Erythroblast (primary cell): Measurements from ENCODE around the gene GTF2A2.

Experiments
- GATA1 ChIP-seq: IDR thresholded peaks from 2 replicates; pipeline ENCODE4 v1.6.1; 2011; ENCODE audit warnings: low read depth, mild to moderate bottlenecking, control low read depth, low read length, moderate library complexity
- POLR2A ChIP-seq: IDR thresholded peaks from 2 replicates; pipeline ENCODE4 v1.6.1; 2011; ENCODE audit warnings: mild to moderate bottlenecking, low read length

GRCh38 chr15:59694779-59695178, 37.5 kb upstream of the GTF2A2 start:
- TF ChIP-seq POLR2A (no peak), GATA1 (no peak)
